ENCODE data around the gene CARMIL1.

Gene CARMIL1

DNA sequence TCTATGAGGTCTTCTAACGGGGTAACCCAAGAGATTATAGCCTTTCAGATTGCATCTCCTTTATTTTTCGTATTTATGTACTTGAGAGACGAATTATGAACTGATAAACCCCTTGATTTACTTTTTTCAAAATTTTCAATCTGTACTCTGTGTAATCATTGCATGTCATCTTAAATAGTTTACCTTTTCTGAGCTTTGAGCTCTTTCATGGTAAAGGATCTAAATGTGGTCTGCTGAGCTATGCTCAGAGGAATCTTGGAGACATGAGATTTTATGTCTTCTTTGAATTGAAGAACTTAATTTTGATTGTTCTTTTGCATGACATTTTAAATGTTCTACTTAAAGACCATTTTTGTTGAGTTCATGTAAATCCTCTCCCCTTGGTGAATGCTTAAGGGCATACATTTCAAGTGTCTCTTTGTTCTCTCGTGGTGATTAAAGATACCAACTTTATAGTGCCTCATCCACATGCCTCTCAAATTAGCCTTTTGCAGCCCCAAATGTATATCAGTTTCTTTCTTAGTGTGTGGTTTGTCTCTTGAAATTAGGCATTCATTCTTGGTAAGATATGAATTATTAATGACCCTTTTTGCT lies 256.6 kb downstream of the CARMIL1 start:
- DNase-seq = no peak

GRCh38 chr6:25536781-25537180 lies 257.6 kb downstream of the CARMIL1 start:
- DNase-seq = no peak

GRCh38 chr6:25537349-25538018 lies 258.3 kb downstream of the CARMIL1 start:
- no peak for DNase-seq

DNA sequence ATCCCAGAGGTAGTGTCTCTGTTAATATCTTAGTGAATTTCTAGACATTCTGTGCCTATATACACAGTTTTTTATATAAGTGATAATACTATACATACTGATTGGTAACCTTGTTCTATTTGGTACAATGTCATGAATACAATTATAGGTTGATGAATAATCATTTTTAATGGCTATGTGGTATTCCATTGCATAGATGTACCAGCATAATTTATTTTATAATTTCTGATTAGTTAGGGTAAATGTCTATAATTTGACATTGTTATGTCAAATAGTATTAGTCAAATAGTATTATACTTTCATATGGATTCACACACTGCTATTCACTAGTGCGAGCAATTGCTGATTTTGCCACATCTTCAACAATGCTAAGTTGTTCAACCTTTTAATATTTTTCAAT lies 262.1 kb downstream of the CARMIL1 start:
- no peak for DNase-seq

GRCh38 chr6:25542984-25543910 lies 264.1 kb downstream of the CARMIL1 start:
- DNase-seq = no peak

GRCh38 chr6:25544833-25545232 lies 265.7 kb downstream of the CARMIL1 start:
- DNase-seq = no peak

DNA sequence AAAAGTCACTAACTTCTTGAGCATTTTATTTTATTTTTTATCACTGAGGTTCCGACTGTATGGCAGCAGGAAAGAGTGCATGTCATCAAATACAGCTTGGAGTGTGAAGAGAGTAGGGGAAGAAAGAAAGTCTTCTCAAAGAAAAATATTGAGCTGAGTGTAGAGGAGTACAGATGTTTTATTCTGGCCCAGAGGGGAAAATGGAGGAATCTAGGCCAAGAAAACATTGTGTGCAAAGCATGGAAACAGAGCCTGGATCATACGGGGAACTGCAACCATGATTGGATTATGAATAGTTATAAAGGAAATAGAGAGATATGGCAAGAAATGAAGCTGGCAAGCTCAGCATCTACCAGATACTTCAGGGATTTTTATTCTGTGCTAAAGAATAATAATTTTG lies 268.6 kb downstream of the CARMIL1 start:
- DNase-seq = no peak

DNA sequence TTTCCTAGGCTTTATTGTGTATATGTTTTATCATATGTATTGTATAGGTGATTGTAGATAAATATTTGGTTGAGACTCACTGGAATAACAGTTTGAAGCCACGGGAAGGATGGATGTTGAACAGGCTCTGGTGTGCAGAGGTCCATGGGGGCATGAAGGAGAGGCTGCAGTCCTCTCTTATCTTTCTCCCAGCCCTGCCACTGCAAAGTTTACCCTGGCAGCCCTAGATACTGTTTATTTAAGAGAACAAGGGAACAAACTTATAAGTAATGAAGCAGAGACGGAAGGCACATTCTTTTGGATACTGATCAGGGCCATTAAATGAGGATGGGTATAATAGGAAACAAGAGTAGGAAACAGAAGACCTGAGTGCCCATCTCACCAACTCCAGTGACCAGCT lies 269.3 kb downstream of the CARMIL1 start:
- no peak for DNase-seq

DNA sequence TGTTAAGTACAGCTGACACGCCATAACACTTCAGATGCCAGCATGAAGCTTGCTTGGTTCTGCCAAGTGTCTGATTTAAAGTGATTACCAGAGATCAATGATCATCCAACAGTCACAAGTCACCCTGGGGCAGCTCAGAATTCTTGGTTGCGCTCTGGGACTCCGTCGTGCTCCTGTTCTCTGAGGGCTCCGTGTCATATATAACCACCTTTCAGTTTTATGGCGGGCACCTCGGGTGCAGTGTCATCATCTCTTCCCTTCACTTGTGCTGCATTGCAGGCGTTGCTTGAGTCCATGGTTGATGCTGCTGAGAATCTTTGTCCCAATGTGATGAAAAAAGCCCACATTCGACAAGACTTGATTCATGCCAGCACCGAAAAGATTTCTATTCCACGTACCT lies 271.5 kb downstream of the CARMIL1 start:
- no peak for DNase-seq

DNA sequence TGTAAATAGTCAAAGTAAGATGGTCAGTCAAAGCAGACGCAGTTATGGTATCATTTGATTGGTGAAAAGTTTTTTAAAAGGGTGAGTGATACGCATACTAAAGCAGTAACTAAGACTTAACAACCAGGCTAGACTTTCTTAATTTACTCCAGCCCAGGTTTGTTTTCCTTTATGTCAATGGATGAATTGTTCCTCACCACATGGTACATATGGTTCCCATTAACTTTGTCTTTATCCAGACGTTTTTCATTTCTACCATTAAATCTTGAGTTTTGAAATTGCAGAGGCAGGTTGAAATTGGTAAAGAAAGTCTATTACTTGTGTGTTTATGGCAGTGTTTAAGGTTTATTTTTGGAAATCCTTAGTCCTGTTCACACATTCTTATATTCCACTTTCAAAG lies 274.3 kb downstream of the CARMIL1 start:
- no peak for DNase-seq

GRCh38 chr6:25555188-25555587 lies 276.0 kb downstream of the CARMIL1 start:
- no peak for DNase-seq

- DNase-seq = peak; percentile 83
These were observed 277.3 kb downstream of the CARMIL1 start for GRCh38 chr6:25556516-25556915.

GRCh38 chr6:25558155-25558817 lies 279.1 kb downstream of the CARMIL1 start:
- no peak for DNase-seq

DNA sequence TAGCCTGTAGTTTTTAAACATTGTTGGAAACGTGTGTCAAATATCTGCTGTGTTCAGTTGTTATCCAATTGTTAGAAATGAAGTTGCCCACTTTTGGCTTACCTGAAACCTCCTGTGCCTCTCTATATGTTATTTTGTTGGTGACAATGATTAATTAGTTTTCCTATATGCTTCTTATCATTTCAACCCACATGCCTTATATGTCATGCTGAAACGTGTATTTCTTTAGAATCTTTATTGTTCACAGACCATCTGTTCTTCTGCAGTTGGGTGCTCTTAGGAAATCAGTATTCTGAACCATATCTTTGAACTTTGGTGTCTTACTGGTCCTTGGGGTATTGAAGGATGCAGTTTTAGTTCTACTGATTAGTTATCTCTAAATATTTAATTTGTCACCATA lies 281.7 kb downstream of the CARMIL1 start:
- DNase-seq = no peak

DNA sequence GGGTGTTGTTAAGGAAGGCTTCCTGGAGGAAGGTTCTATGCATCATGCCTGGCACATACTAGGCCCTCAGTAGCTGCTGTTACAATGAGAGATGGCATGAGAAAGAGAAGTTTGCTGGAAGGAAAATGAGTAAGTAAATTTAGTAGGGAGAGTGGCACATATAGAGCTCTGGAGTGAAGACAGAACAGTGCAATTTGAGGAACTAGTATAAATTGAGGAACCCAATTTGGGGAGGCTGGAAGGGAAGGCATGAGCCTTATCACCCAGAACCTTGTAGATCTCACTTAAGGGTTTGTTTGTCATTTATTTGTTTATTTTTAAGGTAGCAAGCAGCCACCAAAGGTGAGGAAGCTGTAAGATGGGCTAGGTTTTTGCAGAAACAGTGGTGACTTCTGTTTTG lies 285.8 kb downstream of the CARMIL1 start:
- DNase-seq = no peak

GRCh38 chr6:25570578-25570977 lies 291.4 kb downstream of the CARMIL1 start:
- no peak for DNase-seq

DNA sequence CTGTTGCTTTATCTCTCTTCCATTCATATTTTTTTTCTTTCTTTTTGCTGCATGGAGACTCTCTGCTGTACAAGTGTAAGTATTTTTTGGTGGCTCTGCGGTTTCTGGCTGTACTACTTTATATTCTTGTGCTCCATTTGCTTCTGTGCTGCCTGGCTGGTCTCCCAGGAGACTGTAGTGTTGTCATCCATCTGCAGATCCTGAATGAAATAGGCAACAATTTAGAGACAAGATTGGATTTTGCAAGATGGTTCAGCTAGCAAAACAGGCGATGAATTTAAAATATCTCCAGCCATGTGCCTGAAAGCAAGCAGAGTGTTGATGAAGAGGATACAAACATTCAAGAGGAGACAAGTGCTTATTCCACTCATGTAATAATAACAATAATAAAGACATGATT lies 297.7 kb downstream of the CARMIL1 start:
- DNase-seq = no peak

DNA sequence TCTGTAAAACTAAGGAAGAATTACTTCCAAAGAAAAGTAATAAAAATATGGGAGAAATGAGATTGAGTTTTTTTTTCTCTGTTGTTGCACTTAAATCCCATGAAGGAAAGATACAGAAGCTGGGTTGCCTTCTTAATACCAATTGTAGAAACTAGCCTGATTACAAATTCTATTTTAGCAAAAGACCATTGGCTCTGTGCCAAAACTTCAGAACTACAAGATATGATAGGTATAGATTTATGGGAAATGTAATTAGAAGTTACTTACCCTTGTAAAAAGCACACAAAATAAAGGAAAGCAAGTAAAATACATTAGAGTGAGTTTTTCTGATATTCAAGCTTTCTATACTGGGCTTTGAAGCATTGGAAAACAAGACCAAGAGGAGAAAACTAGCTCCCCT lies 299.4 kb downstream of the CARMIL1 start:
- no peak for DNase-seq

DNA sequence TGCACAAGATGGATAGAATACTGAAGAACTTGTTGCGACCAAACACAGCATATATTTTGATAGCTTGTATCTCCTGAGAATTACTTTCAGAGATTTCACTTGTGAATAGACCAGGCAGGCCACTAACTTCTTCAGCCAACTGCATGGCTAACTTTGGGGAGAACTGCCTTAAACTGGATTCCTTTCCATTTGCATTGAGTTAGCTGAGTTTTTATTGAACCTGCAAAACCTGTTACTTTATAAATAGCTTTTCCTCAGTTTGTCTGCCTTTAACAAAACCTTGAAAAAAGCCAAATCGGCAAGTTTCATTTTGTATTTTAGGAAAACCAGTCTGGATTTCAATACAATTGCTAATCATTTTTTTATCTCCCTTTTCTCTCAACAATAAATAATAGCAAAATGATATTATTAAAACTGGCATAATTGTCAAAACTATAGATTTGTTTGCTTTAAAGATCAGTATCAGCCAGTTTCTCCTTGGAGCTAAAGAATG lies 300.3 kb downstream of the CARMIL1 start:
- DNase-seq = peak; percentile 6

- DNase-seq = no peak
These were observed 300.8 kb downstream of the CARMIL1 start for GRCh38 chr6:25579902-25580495.

DNA sequence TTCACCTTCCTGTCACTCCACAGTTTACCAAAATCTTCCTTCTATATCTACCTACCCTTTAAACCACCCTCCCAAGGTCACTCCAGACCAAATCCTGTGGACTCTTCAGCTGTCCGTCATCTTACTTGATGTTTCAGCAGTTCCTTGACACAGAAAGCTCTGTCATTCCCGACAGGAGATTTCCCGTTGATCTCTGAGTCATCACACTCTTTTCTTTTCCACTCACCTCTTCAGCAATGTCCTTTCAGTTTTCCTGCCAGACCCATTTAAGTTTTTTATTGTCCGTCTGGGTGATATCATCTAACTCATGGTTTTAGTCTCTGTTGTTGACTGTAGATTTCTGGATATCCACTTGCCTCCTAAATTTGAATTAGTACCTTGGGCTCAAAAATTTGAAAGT lies 302.9 kb downstream of the CARMIL1 start:
- no peak for DNase-seq

- no peak for DNase-seq
These were observed 303.9 kb downstream of the CARMIL1 start for GRCh38 chr6:25583099-25583498.

- DNase-seq = no peak
These were observed 304.7 kb downstream of the CARMIL1 start for GRCh38 chr6:25583906-25584305.

Measured in DMS53 (cell line).